Left ventricle myocardium inferior (tissue), 1 donor: Measurements from ENCODE around the gene IL15RA. TPM values are rescaled to one million over a fixed set of nuclear protein-coding genes. Genes with fewer than 3 reads are reported as not detected.
"Not testable (repeated sequence)": the region's sequence is repeated elsewhere in the genome, so short reads cannot be mapped to it uniquely, and the experiment has no call there.

Source experiments
- DNase-seq: peaks from one replicate; pipeline ENCODE4 v3.0.0-alpha.2; 2020
- H3K27ac ChIP-seq: fragments of 200-600 bp; replicated peaks from 2 replicates; pipeline ENCODE4 v1.8.0; 2021
- H3K27me3 ChIP-seq: fragments of 200-600 bp; 2 replicates; pipeline ENCODE4 v1.8.0; 2021; ENCODE audit warnings: low read depth
- H3K36me3 ChIP-seq: fragments of 200-600 bp; 2 replicates; pipeline ENCODE4 v1.8.0; 2021
- H3K4me1 ChIP-seq: fragments of 200-600 bp; 2 replicates; pipeline ENCODE4 v1.8.0; 2021
- H3K4me3 ChIP-seq: fragments of 200-600 bp; 2 replicates; pipeline ENCODE4 v1.8.0; 2021; ENCODE audit warnings: mild to moderate bottlenecking, moderate library complexity
- H3K9me3 ChIP-seq: fragments of 200-600 bp; replicated peaks from 2 replicates; pipeline ENCODE4 v1.8.0; 2021
- intact Hi-C: fragments of 100-400 bp; cut with micrococcal nuclease; formaldehyde crosslinking; loops from one replicate; pipeline ENCODE4 v1.11.0; 2022
- total RNA-seq: library from RNA; stranded (reverse); fragmentation: NEBNext Ultra II Directional; extraction: Animal tissue kit (Norgen Biotek cat#: 25700); gene quantifications from one replicate; pipeline ENCODE4 v1.2.1, GENCODE V29; 2021
- TF ChIP-seq, protein P1 (sequence below): fragments of 200-600 bp; IDR thresholded peaks from 2 replicates; pipeline ENCODE4 v1.8.0; 2021; ENCODE audit warnings: antibody characterized with exemption, mild to moderate bottlenecking, borderline replicate concordance
- donor health status: DM: no; HTN: yes; CAD: no; lungs with severe emphysema.

Gene IL15RA
- total RNA-seq, 1 donor from 2014 or later = 6.0 TPM

DNA sequence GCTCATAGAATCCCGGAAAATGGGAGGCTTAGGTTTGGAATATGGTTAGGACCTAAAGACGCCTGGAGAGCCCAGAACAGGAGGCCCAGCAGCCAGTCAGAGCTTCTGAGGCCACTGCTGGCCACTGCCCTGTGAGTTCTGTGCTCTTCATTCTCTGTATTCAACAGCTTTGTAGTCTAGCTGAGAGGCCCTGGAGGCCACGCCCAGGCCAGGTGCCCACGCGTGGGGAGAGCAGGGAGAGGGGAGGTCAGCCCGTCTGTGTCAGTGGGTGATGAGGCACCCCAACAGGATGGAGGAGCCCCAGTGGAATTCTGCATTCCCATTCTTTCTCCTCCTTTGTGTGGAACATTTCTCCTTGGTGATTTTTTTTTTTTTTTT, 29.1 kb downstream of the IL15RA start:
- no peak for DNase-seq
- Histone ChIP-seq H3K9me3 (no peaks in the 10 kb centered on the region), H3K27ac (no peak overlapping the region), H3K4me1 (peaks cover 65% of the 10 kb centered on the region), H3K27me3 (peaks cover 3% of the 10 kb centered on the region), H3K36me3 (peaks cover 5% of the 10 kb centered on the region), H3K4me3 (no peak overlapping the region)
- TF ChIP-seq, protein P1, sequence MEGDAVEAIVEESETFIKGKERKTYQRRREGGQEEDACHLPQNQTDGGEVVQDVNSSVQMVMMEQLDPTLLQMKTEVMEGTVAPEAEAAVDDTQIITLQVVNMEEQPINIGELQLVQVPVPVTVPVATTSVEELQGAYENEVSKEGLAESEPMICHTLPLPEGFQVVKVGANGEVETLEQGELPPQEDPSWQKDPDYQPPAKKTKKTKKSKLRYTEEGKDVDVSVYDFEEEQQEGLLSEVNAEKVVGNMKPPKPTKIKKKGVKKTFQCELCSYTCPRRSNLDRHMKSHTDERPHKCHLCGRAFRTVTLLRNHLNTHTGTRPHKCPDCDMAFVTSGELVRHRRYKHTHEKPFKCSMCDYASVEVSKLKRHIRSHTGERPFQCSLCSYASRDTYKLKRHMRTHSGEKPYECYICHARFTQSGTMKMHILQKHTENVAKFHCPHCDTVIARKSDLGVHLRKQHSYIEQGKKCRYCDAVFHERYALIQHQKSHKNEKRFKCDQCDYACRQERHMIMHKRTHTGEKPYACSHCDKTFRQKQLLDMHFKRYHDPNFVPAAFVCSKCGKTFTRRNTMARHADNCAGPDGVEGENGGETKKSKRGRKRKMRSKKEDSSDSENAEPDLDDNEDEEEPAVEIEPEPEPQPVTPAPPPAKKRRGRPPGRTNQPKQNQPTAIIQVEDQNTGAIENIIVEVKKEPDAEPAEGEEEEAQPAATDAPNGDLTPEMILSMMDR = no peak
- intact Hi-C loops = no loop called here

DNA sequence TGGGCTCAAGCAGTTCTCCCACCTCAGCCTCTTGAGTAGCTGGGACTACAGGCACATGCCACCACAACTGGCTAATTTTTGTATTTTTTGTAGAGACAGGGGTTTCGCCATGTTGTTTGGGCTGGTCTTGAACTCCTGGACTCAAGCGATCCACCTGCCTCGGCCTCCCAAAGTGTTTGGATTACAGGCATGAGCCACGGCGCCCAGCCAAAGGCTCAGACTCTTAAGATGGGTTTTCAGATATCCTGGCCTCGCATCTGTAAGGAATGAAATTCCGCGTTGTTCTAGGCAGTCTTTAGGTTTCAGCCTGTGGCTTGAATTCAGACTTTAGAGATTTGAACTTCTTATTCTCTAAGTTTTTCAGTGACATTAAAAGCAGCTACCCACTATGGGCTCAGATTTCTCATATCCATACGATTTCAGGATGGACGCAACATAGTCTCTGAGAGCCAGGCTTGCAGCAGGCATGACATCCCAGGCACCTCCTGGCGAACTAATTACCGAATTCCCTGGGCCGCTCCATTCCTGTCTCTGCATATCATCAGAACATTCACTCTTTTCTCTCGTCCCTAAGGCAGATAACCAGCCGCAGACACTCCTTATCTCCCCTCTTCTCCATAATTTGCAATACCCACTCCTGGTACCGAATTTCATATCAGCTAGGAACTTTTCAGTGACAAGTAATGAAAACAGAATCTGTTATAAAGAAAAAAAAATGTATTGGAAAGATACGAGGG, 29.7 kb downstream of the IL15RA start:
- Histone ChIP-seq H3K4me1 (peaks cover 69% of the 10 kb centered on the region), H3K27me3 (peaks cover 3% of the 10 kb centered on the region), H3K36me3 (peaks cover 5% of the 10 kb centered on the region), H3K27ac (peak overlapping the region; percentile 87), H3K9me3 (no peaks in the 10 kb centered on the region), H3K4me3 (no peak overlapping the region)
- no peak for DNase-seq
- TF ChIP-seq, protein P1 = no peak
- intact Hi-C loops = no loop called here

DNA sequence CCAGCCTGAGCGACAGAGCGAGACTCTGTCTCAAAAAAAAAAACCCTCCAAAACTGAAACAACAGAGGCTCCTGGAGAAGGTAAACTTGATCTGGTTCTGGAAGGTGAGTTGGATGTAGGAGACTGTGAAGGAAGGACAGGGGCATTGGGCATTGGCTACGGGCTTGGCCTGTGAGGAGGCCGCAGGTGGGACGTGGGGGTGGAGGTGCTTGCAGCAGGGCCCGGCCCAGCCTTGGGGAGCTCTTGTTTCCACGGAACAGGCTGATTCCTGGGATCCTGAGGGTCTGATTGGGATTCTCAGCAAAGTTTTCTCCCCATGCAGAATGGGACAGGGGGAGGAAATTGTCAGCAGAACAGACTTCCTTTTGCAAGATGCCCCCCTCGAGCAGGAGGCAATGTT, 30.6 kb downstream of the IL15RA start:
- TF ChIP-seq, protein P1 = no peak
- Histone ChIP-seq H3K4me3 (no peak overlapping the region), H3K27me3 (peaks cover 3% of the 10 kb centered on the region), H3K9me3 (no peaks in the 10 kb centered on the region), H3K4me1 (peaks cover 78% of the 10 kb centered on the region), H3K36me3 (peaks cover under 1% of the 10 kb centered on the region), H3K27ac (peak overlapping the region; percentile 87)
- intact Hi-C loops = no loop called here
- no peak for DNase-seq

DNA sequence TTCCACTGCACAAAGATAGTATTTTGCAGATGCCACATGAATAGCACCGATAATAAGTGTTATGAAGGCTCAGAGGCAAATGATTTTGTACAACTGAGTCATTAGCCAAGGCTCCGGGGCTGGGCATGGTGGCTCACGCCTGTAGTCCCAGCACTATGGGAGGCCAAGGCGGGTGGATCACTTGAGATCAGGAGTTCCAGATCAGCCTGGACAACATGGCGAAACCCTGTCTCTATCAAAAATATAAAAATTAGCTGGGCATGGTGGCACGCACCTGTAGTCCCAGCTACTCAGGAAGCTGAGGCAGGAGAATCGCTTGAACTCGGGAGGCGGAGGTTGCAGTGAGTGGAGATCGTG, 30.9 kb downstream of the IL15RA start:
- H3K27me3 ChIP-seq, H3K9me3 ChIP-seq, intact Hi-C loops, DNase-seq, H3K36me3 ChIP-seq, H3K4me3 ChIP-seq: not testable (repeated sequence)
- Histone ChIP-seq H3K4me1 (peaks cover 79% of the 10 kb centered on the region), H3K27ac (peak overlapping the region; percentile 87)

DNA sequence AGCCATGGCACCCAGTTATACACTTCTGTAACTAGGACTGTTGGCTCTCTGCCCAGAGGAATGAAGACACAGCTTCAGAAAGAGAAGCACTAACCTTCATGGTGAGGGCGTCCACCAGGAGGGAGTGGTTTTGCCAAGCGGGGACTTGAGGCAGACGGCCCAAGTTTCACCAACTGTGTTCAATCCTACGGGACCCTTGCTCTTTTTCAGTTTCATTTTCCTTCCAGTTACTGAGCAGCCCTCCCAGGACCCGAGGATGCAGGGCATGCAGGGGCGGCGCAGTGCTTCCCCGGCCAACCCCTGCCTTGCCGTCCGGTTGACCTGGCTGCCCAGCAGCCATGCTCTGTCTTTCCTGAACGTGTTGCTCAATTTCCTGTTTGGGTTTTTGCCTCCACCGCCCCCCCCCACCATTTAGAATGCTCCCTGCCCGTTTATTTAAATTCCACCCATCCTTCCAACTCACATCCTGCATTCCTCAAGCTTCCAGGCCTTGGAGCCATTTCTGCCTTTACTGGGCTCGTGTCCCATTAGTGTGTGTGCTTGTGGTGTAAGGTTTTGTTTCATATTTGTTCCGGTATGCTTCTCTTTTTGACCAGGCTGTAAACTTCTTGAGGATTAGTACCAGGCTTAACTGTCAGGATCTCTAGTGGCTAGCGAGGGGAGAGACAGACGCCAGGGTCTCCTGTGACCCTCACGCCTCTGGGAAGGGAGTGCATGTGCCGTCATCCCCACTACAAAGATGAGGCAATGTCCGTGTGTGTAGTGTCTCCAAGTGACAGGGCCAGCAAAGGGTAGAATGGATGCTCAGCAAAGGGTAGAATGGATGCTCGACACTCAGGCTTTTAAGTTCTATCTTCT, 31.6 kb downstream of the IL15RA start:
- intact Hi-C loops = no loop called here
- Histone ChIP-seq H3K4me3 (peak overlapping the region; percentile 50), H3K4me1 (peaks cover 74% of the 10 kb centered on the region), H3K27ac (peak overlapping the region; percentile 87), H3K36me3 (no peaks in the 10 kb centered on the region), H3K27me3 (peaks cover 3% of the 10 kb centered on the region), H3K9me3 (no peaks in the 10 kb centered on the region)
- TF ChIP-seq, protein P1 = no peak
- peak; percentile 77 for DNase-seq

DNA sequence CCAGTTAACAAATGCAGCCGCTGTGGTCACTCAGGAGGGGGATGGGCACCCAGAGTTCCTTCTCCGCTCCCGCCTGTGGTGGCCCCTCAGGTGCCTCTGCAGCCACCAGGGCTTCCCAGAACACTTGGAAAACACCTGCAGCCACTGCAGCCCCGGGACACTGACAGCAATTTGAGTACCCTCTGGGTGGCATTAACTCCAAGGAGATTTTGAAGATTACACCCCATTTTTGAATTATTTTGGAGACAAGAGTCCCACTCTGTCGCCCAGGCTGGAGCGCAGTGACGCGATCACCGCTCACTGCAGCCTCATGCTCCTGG, 32.2 kb downstream of the IL15RA start:
- no peak for DNase-seq
- no peaks in the 10 kb centered on the region for H3K36me3 ChIP-seq
- peak overlapping the region; percentile 87 for H3K27ac ChIP-seq
- TF ChIP-seq, protein P1 = no peak
- no peaks in the 10 kb centered on the region for H3K9me3 ChIP-seq
- peaks cover 67% of the 10 kb centered on the region for H3K4me1 ChIP-seq
- intact Hi-C loops = no loop called here
- peaks cover 3% of the 10 kb centered on the region for H3K27me3 ChIP-seq
- peak overlapping the region; percentile 50 for H3K4me3 ChIP-seq
